IMR-90 (cell line): ENCODE data around the gene ZNF646. TPM values are rescaled to one million over a fixed set of nuclear protein-coding genes. Genes with fewer than 3 reads are reported as not detected.

Source experiments
- ATAC-seq: fragments of 200-7000 bp; cut with Tn5 transposase; 2 replicates; pipeline ENCODE4 v1.9.1; 2020; ENCODE audit warnings: low read depth, mild to moderate bottlenecking, moderate library complexity
- BruUV-seq: library from RNA; stranded (reverse); fragments of 400-500 nt; replicated peaks from 2 replicates; lab custom pipeline; 2021; lab: Mats Ljungman, UMichigan
- CTCF ChIA-PET: fragments of 300-600 bp; formaldehyde crosslinking; extraction: SDS; loops from one replicate; lab custom pipeline; 2021; ENCODE audit warnings: antibody characterized with exemption; lab: Yijun Ruan, JAX
- POLR2A ChIA-PET: fragments of 300-600 bp; sonication (Branson Sonifier 250); formaldehyde crosslinking; loops from one replicate; lab custom pipeline; 2022; ENCODE audit warnings: antibody characterized with exemption; ENCODE audit not compliant: unreplicated experiment; lab: Charles Lee
- DNase-seq: peaks from one replicate; pipeline ENCODE4 v3.0.0; 2013
- H2AFZ ChIP-seq: replicated peaks from 2 replicates; pipeline ENCODE3; 2013; ENCODE audit warnings: low read length, mild to moderate bottlenecking; ENCODE audit not compliant: poor library complexity
- H2AK5ac ChIP-seq: 2 replicates; pipeline ENCODE4 v1.6.1; 2013; ENCODE audit warnings: low read depth, low read length, inconsistent platforms
- H2AK9ac ChIP-seq: replicated peaks from 2 replicates; pipeline ENCODE3; 2013; ENCODE audit warnings: mild to moderate bottlenecking, low read depth, low read length, moderate library complexity; ENCODE audit not compliant: poor library complexity
- H2BK120ac ChIP-seq: 2 replicates; pipeline ENCODE4 v1.6.1; 2013; ENCODE audit warnings: low read depth, low read length, inconsistent platforms
- H2BK15ac ChIP-seq: 3 replicates; pipeline ENCODE4 v1.6.1; 2013; ENCODE audit warnings: low read depth, low read length, inconsistent platforms
- H2BK20ac ChIP-seq: 2 replicates; pipeline ENCODE4 v1.6.1; 2013; ENCODE audit warnings: low read depth, mild to moderate bottlenecking, inconsistent platforms, low read length, moderate library complexity
- H2BK5ac ChIP-seq: 2 replicates; pipeline ENCODE4 v1.6.1; 2013; ENCODE audit warnings: mild to moderate bottlenecking, low read depth, low read length, inconsistent platforms; ENCODE audit not compliant: poor library complexity, severe bottlenecking
- H3K14ac ChIP-seq: replicated peaks from 2 replicates; pipeline ENCODE4 v1.6.1; 2013; ENCODE audit warnings: low read depth, low read length, inconsistent platforms
- H3K18ac ChIP-seq: 2 replicates; pipeline ENCODE4 v1.6.1; 2013; ENCODE audit warnings: low read depth, low read length, control low read depth
- H3K23ac ChIP-seq: 2 replicates; pipeline ENCODE4 v1.6.1; 2013; ENCODE audit warnings: low read depth, low read length, inconsistent platforms
- H3K27ac ChIP-seq: 2 replicates; pipeline ENCODE4 v1.5.1; 2013; ENCODE audit warnings: mild to moderate bottlenecking, control low read depth, low read length; ENCODE audit not compliant: insufficient read depth
- H3K27me3 ChIP-seq: 2 replicates; pipeline ENCODE4 v1.6.1; 2013; ENCODE audit warnings: low read length; ENCODE audit not compliant: control insufficient read depth, insufficient read depth
- H3K36me3 ChIP-seq: 2 replicates; pipeline ENCODE4 v1.6.1; 2013; ENCODE audit warnings: low read length, mixed read lengths; ENCODE audit not compliant: control insufficient read depth, insufficient read depth
- H3K4ac ChIP-seq: 2 replicates; pipeline ENCODE4 v1.6.1; 2013; ENCODE audit warnings: low read depth, low read length, inconsistent platforms
- H3K4me1 ChIP-seq: 2 replicates; pipeline ENCODE4 v1.6.1; 2013; ENCODE audit warnings: low read length, mixed read lengths; ENCODE audit not compliant: control insufficient read depth, insufficient read depth
- H3K4me2 ChIP-seq: 2 replicates; pipeline ENCODE4 v1.6.1; 2013; ENCODE audit warnings: low read depth, mild to moderate bottlenecking, control low read depth, low read length, moderate library complexity
- H3K4me3 ChIP-seq: 2 replicates; pipeline ENCODE4 v1.5.1; 2013; ENCODE audit warnings: low read depth, mild to moderate bottlenecking, control low read depth, low read length, moderate library complexity; ENCODE audit not compliant: insufficient read depth
- H3K56ac ChIP-seq: 2 replicates; pipeline ENCODE4 v1.6.1; 2013; ENCODE audit warnings: low read length, inconsistent platforms; ENCODE audit not compliant: insufficient read depth; ENCODE audit errors: extremely low read depth
- H3K79me1 ChIP-seq, 2 experiments: 2 replicates each; pipeline ENCODE4 v1.6.1; 2013; ENCODE audit warnings: low read length in 2 of 2, inconsistent platforms in 1 of 2, low read depth in 1 of 2
- H3K9ac ChIP-seq: 2 replicates; pipeline ENCODE4 v1.6.1; 2013; ENCODE audit warnings: low read depth, low read length, control low read depth
- H3K9me1 ChIP-seq: 2 replicates; pipeline ENCODE4 v1.6.1; 2013; ENCODE audit warnings: low read length, inconsistent platforms; ENCODE audit not compliant: insufficient read depth
- H3K9me3 ChIP-seq: 2 replicates; pipeline ENCODE4 v1.6.1; 2013; ENCODE audit warnings: low read length; ENCODE audit not compliant: control insufficient read depth, insufficient read depth
- H4K20me1 ChIP-seq: 2 replicates; pipeline ENCODE4 v1.6.1; 2013; ENCODE audit warnings: low read length, inconsistent platforms; ENCODE audit not compliant: insufficient read depth
- H4K5ac ChIP-seq: 2 replicates; pipeline ENCODE4 v1.6.1; 2013; ENCODE audit warnings: mild to moderate bottlenecking, low read depth, low read length, control low read depth
- H4K8ac ChIP-seq, 2 experiments: 2 replicates each; pipeline ENCODE4 v1.6.1; 2013; ENCODE audit warnings: low read depth in 2 of 2, low read length in 2 of 2, control low read depth in 1 of 2, inconsistent platforms in 1 of 2
- H4K91ac ChIP-seq: 2 replicates; pipeline ENCODE4 v1.6.1; 2013; ENCODE audit warnings: low read depth, low read length, inconsistent platforms; ENCODE audit not compliant: insufficient read depth
- BHLHE40 ChIP-seq: fragments of 150-350 bp; IDR thresholded peaks from 2 replicates; pipeline ENCODE4 v1.6.1; 2016; ENCODE audit warnings: mild to moderate bottlenecking, low read depth, low read length
- CEBPB ChIP-seq: IDR thresholded peaks from 2 replicates; pipeline ENCODE4 v1.6.1; 2012; ENCODE audit warnings: low read depth, low read length, improper control_type of control experiment
- CHD1 ChIP-seq: IDR thresholded peaks from 2 replicates; pipeline ENCODE4 v1.6.1; 2012; ENCODE audit warnings: low read depth, low read length, improper control_type of control experiment
- FOS ChIP-seq: fragments of 150-350 bp; IDR thresholded peaks from 2 replicates; pipeline ENCODE4 v1.6.1; 2016; ENCODE audit warnings: low read depth, low read length
- MAFK ChIP-seq: IDR thresholded peaks from 2 replicates; pipeline ENCODE4 v1.6.1; 2012; ENCODE audit warnings: low read depth, low read length, improper control_type of control experiment
- MAZ ChIP-seq: IDR thresholded peaks from 2 replicates; pipeline ENCODE4 v1.6.1; 2012; ENCODE audit warnings: low read depth, mild to moderate bottlenecking, low read length, improper control_type of control experiment, moderate library complexity, borderline replicate concordance
- MXI1 ChIP-seq: IDR thresholded peaks from 2 replicates; pipeline ENCODE4 v1.6.1; 2012; ENCODE audit warnings: low read depth, mild to moderate bottlenecking, low read length, moderate library complexity, borderline replicate concordance
- NFE2L2 ChIP-seq: fragments of 150-350 bp; IDR thresholded peaks from 2 replicates; pipeline ENCODE4 v1.6.1; 2016; ENCODE audit warnings: low read depth, mild to moderate bottlenecking, low read length
- POLR2A ChIP-seq: IDR thresholded peaks from 2 replicates; pipeline ENCODE4 v1.6.1; 2012; ENCODE audit warnings: mild to moderate bottlenecking, low read depth, low read length
- RAD21 ChIP-seq: IDR thresholded peaks from 2 replicates; pipeline ENCODE4 v1.6.1; 2012; ENCODE audit warnings: low read length, improper control_type of control experiment
- RCOR1 ChIP-seq: IDR thresholded peaks from 2 replicates; pipeline ENCODE4 v1.6.1; 2012; ENCODE audit warnings: mild to moderate bottlenecking, low read length, improper control_type of control experiment; ENCODE audit not compliant: insufficient replicate concordance
- RFX5 ChIP-seq: IDR thresholded peaks from 2 replicates; pipeline ENCODE4 v1.8.0; 2012; ENCODE audit warnings: low read depth, mild to moderate bottlenecking, low read length, moderate library complexity
- SMC3 ChIP-seq: fragments of 150-350 bp; IDR thresholded peaks from 2 replicates; pipeline ENCODE4 v1.6.1; 2016; ENCODE audit warnings: low read depth, mild to moderate bottlenecking, antibody characterized with exemption, low read length, moderate library complexity
- WGBS, 2 experiments: methylation state at CpG; one replicate each; pipeline versions ENCODE4 v1.1.5 to v1.1.7; 2013; ENCODE audit warnings: missing lambda C conversion rate in 2 of 2; ENCODE audit not compliant: insufficient read length in 1 of 2; ENCODE audit errors: extremely low coverage in 2 of 2; 5-methylcytosine and 5-hydroxymethylcytosine counted together
- dilution Hi-C: fragments of 300-500 bp; cut with HindIII; formaldehyde crosslinking; loops from one replicate; pipeline ENCODE4 v1.14.3; 2018; ENCODE audit warnings: low sequenced_read_pairs; ENCODE audit not compliant: unreplicated experiment
- in situ Hi-C: fragments of 300-500 bp; cut with MboI; formaldehyde crosslinking; loops from 3 replicates; pipeline ENCODE4 v1.14.3; 2019; ENCODE audit warnings: low sequenced_read_pairs, inconsistent platforms, mixed read lengths
- intact Hi-C: fragments of 100-400 bp; cut with micrococcal nuclease; formaldehyde crosslinking; loops from 2 replicates; pipeline ENCODE4 v1.10.0; 2022
- polyA plus RNA-seq, 3 experiments: library from polyadenylated mRNA; depleted of rRNA; stranded (reverse); fragments of >200 nt; gene quantifications; 2 replicates each; pipeline ENCODE4 v1.2.3, GENCODE V29; 2012; ENCODE audit warnings: low replicate concordance in 1 of 3
- total RNA-seq: library from RNA; depleted of rRNA; stranded (reverse); fragments of >200 nt; gene quantifications from 2 replicates; pipeline ENCODE4 v1.2.3, GENCODE V29; 2012
- TF ChIP-seq, protein P1 (sequence below): fragments of 150-350 bp; IDR thresholded peaks from 2 replicates; pipeline ENCODE4 v1.6.1; 2017; ENCODE audit warnings: mild to moderate bottlenecking, antibody characterized with exemption, low read length, low read depth
- TF ChIP-seq, protein P2 (sequence below): conservative IDR thresholded peaks from 2 replicates; pipeline ENCODE4 v1.5.1; 2012; ENCODE audit warnings: mild to moderate bottlenecking, low read depth, low read length, improper control_type of control experiment
- TF ChIP-seq, protein P3 (sequence below): fragments of 150-350 bp; IDR thresholded peaks from 2 replicates; pipeline ENCODE4 v1.6.1; 2016; ENCODE audit warnings: low read depth, mild to moderate bottlenecking, low read length, moderate library complexity, borderline replicate concordance

The ZNF646 gene
- total and polyA plus RNA-seq, 2 of the 4 experiments (the other 2 are of a cell fraction), result 4.9 to 6.8 TPM

DNA sequence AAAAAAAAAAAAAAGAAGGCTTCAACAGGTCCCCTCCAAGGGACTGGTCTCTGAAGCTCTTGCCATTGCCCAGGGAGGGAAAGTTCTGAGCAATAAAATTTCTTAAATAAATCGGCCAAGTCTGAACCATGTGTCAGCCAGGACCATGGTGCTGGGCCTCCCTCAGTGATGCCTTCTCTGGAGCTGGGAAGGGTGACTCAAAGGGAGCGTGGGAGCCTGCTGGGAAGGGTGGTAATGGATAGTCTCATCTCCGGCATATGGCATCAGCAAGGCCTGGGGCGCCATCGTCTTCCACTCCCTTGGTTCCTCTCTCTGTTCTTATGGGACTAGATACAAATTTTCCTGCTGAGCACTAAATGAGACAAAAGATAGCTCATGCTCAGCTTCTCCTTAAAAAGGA lies 18.1 kb downstream of the ZNF646 start:
- Histone ChIP-seq H4K20me1 (peaks cover 17% of the 10 kb centered on the region), H3K4me3 (no peak overlapping the region), H3K18ac (no peak overlapping the region), H3K4me1 (peaks cover 3% of the 10 kb centered on the region), H3K4me2 (no peak overlapping the region), H3K56ac (no peak overlapping the region), H4K5ac (no peak overlapping the region), H3K79me1 (peaks cover 34 to 65% of the 10 kb centered on the region in 2 experiments; a peak in 3 of 4 replicates), H2AK9ac (peak overlapping the region; percentile 90), H3K36me3 (peaks cover 21% of the 10 kb centered on the region), H4K8ac (no peak overlapping the region), H2BK5ac (no peak overlapping the region), H3K23ac (no peak overlapping the region), H2BK120ac (no peak overlapping the region), H4K91ac (no peak overlapping the region), H2AFZ (no peak overlapping the region), H3K27me3 (no peaks in the 10 kb centered on the region), H3K4ac (no peak overlapping the region), H2BK15ac (no peak overlapping the region), H3K27ac (no peak overlapping the region), H3K14ac (no peak overlapping the region), H2AK5ac (no peak overlapping the region; the same call in 1 of the 2 replicates), H3K9me1 (peaks cover 15% of the 10 kb centered on the region), H3K9ac (no peak overlapping the region), H2BK20ac (no peak overlapping the region), H3K9me3 (no peaks in the 10 kb centered on the region)
- WGBS, 2 experiments, result 60% methylated on average over 1 of the region's 5 CpGs; no CpG with 5 or more reads in 1 of the 2 experiments
- ChIA-PET POLR2A (no interaction called here), CTCF (interaction anchor here (0.8 kb wide), 1 partner anchor 18 kb away, joined by 4 read pairs; the partner anchor contains the start of gene ZNF646)
- intact Hi-C loops, result loop anchor here (5.0 kb wide), 1 partner anchor 60 kb away; the partner anchor contains the start of gene STX4
- dilution Hi-C loops, result no loop called here
- BruUV-seq, result no TSS peak
- DNase-seq, result peak; percentile 55
- TF ChIP-seq SMC3, result no peak
- TF ChIP-seq, protein P1, sequence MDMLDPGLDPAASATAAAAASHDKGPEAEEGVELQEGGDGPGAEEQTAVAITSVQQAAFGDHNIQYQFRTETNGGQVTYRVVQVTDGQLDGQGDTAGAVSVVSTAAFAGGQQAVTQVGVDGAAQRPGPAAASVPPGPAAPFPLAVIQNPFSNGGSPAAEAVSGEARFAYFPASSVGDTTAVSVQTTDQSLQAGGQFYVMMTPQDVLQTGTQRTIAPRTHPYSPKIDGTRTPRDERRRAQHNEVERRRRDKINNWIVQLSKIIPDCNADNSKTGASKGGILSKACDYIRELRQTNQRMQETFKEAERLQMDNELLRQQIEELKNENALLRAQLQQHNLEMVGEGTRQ, result no peak
- TF ChIP-seq, protein P2, sequence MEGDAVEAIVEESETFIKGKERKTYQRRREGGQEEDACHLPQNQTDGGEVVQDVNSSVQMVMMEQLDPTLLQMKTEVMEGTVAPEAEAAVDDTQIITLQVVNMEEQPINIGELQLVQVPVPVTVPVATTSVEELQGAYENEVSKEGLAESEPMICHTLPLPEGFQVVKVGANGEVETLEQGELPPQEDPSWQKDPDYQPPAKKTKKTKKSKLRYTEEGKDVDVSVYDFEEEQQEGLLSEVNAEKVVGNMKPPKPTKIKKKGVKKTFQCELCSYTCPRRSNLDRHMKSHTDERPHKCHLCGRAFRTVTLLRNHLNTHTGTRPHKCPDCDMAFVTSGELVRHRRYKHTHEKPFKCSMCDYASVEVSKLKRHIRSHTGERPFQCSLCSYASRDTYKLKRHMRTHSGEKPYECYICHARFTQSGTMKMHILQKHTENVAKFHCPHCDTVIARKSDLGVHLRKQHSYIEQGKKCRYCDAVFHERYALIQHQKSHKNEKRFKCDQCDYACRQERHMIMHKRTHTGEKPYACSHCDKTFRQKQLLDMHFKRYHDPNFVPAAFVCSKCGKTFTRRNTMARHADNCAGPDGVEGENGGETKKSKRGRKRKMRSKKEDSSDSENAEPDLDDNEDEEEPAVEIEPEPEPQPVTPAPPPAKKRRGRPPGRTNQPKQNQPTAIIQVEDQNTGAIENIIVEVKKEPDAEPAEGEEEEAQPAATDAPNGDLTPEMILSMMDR, result no peak
- TF ChIP-seq RAD21, result no peak
- TF ChIP-seq, protein P3, sequence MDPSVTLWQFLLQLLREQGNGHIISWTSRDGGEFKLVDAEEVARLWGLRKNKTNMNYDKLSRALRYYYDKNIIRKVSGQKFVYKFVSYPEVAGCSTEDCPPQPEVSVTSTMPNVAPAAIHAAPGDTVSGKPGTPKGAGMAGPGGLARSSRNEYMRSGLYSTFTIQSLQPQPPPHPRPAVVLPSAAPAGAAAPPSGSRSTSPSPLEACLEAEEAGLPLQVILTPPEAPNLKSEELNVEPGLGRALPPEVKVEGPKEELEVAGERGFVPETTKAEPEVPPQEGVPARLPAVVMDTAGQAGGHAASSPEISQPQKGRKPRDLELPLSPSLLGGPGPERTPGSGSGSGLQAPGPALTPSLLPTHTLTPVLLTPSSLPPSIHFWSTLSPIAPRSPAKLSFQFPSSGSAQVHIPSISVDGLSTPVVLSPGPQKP, result no peak
- no peak for TF ChIP-seq MAZ
- no peak for TF ChIP-seq POLR2A
- no peak for TF ChIP-seq NFE2L2
- no peak for TF ChIP-seq CEBPB
- TF ChIP-seq MXI1, result no peak
- no peak for TF ChIP-seq BHLHE40
- no peak for TF ChIP-seq FOS
- TF ChIP-seq MAFK, result no peak
- TF ChIP-seq CHD1, result no peak
- no peak for TF ChIP-seq RFX5
- no peak for TF ChIP-seq RCOR1
- no peak for ATAC-seq
- in situ Hi-C loops, result no loop called here
